Naive B cell (primary cell): Measurements from ENCODE around the gene PTPRG. TPM values are rescaled to one million over a fixed set of nuclear protein-coding genes. Genes with fewer than 3 reads are reported as not detected.
"Not testable (repeated sequence)": the region's sequence is repeated elsewhere in the genome, so short reads cannot be mapped to it uniquely, and the experiment has no call there.

ENCODE experiments used
- ATAC-seq, 2 donors: fragments of 150-1000 bp; cut with Tn5 transposase; 2 replicates each; pipeline ENCODE4 v1.10.0; 2021; ENCODE audit warnings: low read depth in 2 of 2, mild to moderate bottlenecking in 2 of 2, moderate library complexity in 2 of 2
- DNase-seq: peaks from one replicate; pipeline ENCODE4 v3.0.0; 2022
- H3K27ac Mint-ChIP-seq, 6 donors: one replicate each; pipeline ENCODE4 v1.8.0; 2020 to 2022; ENCODE audit warnings: mild to moderate bottlenecking in 6 of 6, mixed read lengths in 6 of 6, moderate library complexity in 5 of 6, inconsistent platforms in 2 of 6
- H3K27me3 Mint-ChIP-seq, 3 donors: one replicate each; pipeline ENCODE4 v1.8.0; 2021 to 2022; ENCODE audit warnings: mixed read lengths in 3 of 3, mild to moderate bottlenecking in 1 of 3
- H3K36me3 Mint-ChIP-seq, 2 donors: one replicate each; pipeline ENCODE4 v1.8.0; 2020 to 2022; ENCODE audit warnings: mixed read lengths in 2 of 2, inconsistent platforms in 1 of 2, mild to moderate bottlenecking in 1 of 2
- H3K4me1 Mint-ChIP-seq, 3 donors: one replicate each; pipeline ENCODE4 v1.8.0; 2020 to 2022; ENCODE audit warnings: mixed read lengths in 3 of 3, inconsistent platforms in 1 of 3, mild to moderate bottlenecking in 1 of 3, moderate library complexity in 1 of 3
- H3K4me3 Mint-ChIP-seq, 8 donors: one replicate each; pipeline ENCODE4 v1.8.0; 2020 to 2022; ENCODE audit warnings: mild to moderate bottlenecking in 8 of 8, mixed read lengths in 8 of 8, moderate library complexity in 8 of 8, inconsistent platforms in 2 of 8
- H3K9me3 Mint-ChIP-seq, 7 donors: one replicate each; pipeline ENCODE4 v1.8.0; 2020 to 2022; ENCODE audit warnings: mixed read lengths in 7 of 7, mild to moderate bottlenecking in 5 of 7, inconsistent platforms in 2 of 7, moderate library complexity in 1 of 7
- polyA plus RNA-seq, 6 donors: library from polyadenylated mRNA; unstranded; fragments of 300-500 nt; fragmentation: Illumina TruSeq; gene quantifications; one replicate each; pipeline ENCODE4 v1.2.3, GENCODE V29; 2021; ENCODE audit warnings: low read depth in 6 of 6

PTPRG gene
- polyA plus RNA-seq, 6 donors from 2014 or later, result 0.05 to 0.20 (median 0.10) TPM; not detected in 1

GRCh38 chr3:61683549-61684236 is 122.3 kb downstream of the PTPRG start:
- ATAC-seq, result no peak
- H3K9me3 Mint-ChIP-seq, result peaks cover 0 to 8% (median 2%) of the 10 kb centered on the region in 7 donors

DNA sequence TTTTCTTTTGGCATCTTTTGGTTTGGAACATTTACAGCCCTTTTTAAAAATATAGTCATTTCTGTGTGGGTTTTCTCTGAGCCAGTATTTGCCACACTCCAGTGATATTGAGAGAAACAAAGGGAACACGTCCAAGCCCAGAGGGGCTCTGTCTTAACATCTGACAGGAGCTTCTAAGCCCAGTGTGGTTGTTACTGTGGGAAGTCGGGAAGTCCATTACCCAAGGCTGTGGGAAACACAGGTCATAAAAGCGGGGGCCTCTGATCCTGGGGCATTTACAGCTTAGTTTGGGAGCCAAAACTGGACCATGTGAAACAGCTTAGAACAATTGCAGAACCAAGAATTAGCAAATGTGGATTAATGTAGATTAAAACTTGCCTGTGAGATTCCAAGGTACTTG is 123.0 kb downstream of the PTPRG start:
- H3K27ac Mint-ChIP-seq, result no peak overlapping the region
- no peak for DNase-seq
- H3K27me3 Mint-ChIP-seq, result no peaks in the 10 kb centered on the region
- ATAC-seq, result no peak
- no peaks in the 10 kb centered on the region for H3K4me1 Mint-ChIP-seq
- peaks cover 0 to 8% (median 2%) of the 10 kb centered on the region in 7 donors for H3K9me3 Mint-ChIP-seq
- no peaks in the 10 kb centered on the region for H3K36me3 Mint-ChIP-seq
- H3K4me3 Mint-ChIP-seq, result no peak overlapping the region

More at GRCh38 chr3:61683549-61684236, 122.3 kb downstream of the PTPRG start:
- Mint-ChIP-seq H3K27me3 (no peaks in the 10 kb centered on the region), H3K4me3 (no peak overlapping the region), H3K27ac (no peak overlapping the region), H3K4me1 (no peaks in the 10 kb centered on the region), H3K36me3 (no peaks in the 10 kb centered on the region)
- DNase-seq, result no peak

DNA sequence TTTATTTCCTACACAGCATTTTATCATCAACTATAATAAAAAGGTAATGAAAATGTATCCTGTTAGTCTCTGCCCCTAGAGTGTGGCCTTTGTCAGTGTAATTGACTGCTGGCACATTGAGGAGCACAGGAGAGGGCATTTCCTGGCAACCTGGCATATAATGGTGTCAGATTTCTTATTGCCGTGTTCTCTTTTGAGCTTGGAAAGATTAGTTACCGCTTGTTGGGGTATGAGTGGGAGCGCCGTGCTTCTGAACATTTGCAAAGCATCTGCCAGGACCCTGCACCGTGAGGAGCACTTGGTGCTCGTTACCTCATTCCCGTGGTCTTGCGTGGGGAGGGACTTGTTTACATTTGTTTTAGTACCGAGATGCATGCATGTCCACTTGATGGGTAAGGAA is 124.4 kb downstream of the PTPRG start:
- Mint-ChIP-seq H3K9me3 (peaks cover 0 to 8% (median 0%) of the 10 kb centered on the region in 7 donors), H3K36me3 (no peaks in the 10 kb centered on the region), H3K27ac (no peak overlapping the region), H3K4me1 (no peaks in the 10 kb centered on the region), H3K4me3 (no peak overlapping the region), H3K27me3 (no peaks in the 10 kb centered on the region)
- DNase-seq (no peak), ATAC-seq (no peak)

GRCh38 chr3:61686228-61686648 is 124.9 kb downstream of the PTPRG start:
- H3K4me3 Mint-ChIP-seq, result no peak overlapping the region
- no peak for DNase-seq
- ATAC-seq, result no peak

GRCh38 chr3:61687206-61687605 is 125.8 kb downstream of the PTPRG start:
- Mint-ChIP-seq H3K27me3 (no peaks in the 10 kb centered on the region), H3K9me3 (peaks cover 0 to 8% (median 0%) of the 10 kb centered on the region in 7 donors), H3K27ac (no peak overlapping the region), H3K36me3 (no peaks in the 10 kb centered on the region), H3K4me3 (no peak overlapping the region), H3K4me1 (no peaks in the 10 kb centered on the region)
- DNase-seq (no peak), ATAC-seq (no peak)

More at GRCh38 chr3:61686228-61686648, 124.9 kb downstream of the PTPRG start:
- peaks cover 0 to 8% (median 0%) of the 10 kb centered on the region in 7 donors for H3K9me3 Mint-ChIP-seq
- no peaks in the 10 kb centered on the region for H3K36me3 Mint-ChIP-seq
- H3K27ac Mint-ChIP-seq, result no peak overlapping the region
- H3K27me3 Mint-ChIP-seq, result no peaks in the 10 kb centered on the region
- H3K4me1 Mint-ChIP-seq, result no peaks in the 10 kb centered on the region

- Mint-ChIP-seq H3K4me3 (no peak overlapping the region), H3K4me1 (no peaks in the 10 kb centered on the region), H3K27ac (no peak overlapping the region), H3K36me3 (no peaks in the 10 kb centered on the region), H3K27me3 (no peaks in the 10 kb centered on the region), H3K9me3 (peaks cover 0 to 8% (median 0%) of the 10 kb centered on the region in 7 donors)
- no peak for DNase-seq
- ATAC-seq, result no peak
These were observed 126.4 kb downstream of the PTPRG start for GRCh38 chr3:61687663-61688306.

DNA sequence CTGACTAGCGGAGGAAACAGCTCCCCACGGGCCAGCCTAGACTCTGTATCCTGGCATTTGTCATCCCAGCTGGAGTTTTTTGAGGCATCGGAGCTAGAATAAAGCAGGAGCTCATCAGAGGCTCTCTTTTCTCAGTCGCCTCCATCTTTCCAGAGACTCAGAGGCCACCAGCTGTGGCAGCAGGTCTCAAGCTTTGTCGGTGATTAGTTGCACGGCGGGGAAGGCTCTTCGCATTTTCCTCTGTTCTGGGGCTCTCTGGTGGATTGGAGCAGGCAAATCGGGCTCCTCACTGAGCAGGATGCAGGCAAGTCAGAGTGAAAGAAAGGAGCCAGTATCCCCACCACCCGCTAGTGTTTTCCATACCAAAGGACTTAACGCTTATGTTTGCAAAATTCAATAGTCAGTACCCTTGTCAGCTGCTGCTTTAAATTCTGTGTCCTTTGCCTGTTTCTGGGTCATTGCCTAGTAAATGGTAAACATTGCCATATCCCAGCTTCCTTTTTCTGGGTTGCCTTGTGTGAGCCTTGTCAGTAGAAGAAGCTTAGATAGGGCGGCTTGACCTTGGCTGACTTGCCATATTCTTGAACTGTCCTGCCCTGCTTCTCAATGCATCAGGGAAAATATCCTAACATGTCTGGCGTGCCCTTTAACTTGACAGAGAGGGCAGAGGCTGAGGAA is 127.1 kb downstream of the PTPRG start:
- Mint-ChIP-seq H3K4me3 (no peak overlapping the region), H3K9me3 (peaks cover 0 to 8% (median under 1%) of the 10 kb centered on the region in 7 donors), H3K27me3 (no peaks in the 10 kb centered on the region), H3K36me3 (no peaks in the 10 kb centered on the region), H3K27ac (peak overlapping the region in 1 of 6 donors; percentile 49), H3K4me1 (no peaks in the 10 kb centered on the region)
- ATAC-seq (no peak), DNase-seq (no peak)

DNA sequence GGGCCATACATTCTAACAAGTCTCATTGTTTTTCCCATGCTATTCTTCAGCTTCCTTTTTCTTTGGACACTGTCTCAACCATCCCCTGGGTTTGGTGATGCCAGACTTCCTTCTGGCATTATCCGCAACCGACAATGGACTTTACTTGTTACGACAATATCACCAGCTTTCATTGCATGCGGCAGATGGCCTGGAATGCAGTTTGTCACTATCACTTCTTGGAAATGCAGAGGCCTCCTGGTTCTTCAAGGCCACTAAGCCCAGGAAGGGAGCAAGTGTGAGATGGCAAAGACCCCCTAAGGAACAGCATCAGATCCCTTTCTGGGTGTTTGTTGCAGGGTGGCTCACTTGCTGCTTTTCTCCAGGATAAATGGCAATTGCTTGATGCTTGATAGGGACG is 128.6 kb downstream of the PTPRG start:
- Mint-ChIP-seq H3K4me3 (no peak overlapping the region), H3K9me3 (peaks cover 0 to 6% (median 2%) of the 10 kb centered on the region in 7 donors)
- no peak for ATAC-seq

DNA sequence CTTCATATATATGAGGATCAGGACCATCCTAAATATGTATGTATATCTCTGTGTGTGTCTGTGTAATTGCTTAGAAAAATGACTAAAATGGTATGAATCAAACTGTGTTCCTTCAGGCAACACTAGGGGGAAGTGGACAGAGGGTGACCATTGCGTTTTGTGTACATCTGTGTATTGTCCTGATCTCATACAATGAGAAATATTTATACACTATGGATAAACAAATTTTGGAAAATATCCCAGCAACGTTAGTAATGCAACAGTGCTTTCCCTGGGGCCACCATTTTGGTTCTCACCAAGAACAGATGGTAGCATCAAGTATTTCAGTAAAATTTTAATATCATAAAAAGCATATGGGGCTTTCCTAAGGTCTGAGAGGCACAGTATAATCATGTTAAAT is 130.1 kb downstream of the PTPRG start:
- ATAC-seq, result no peak
- Mint-ChIP-seq H3K4me3 (no peak overlapping the region), H3K27ac (no peak overlapping the region), H3K4me1 (no peaks in the 10 kb centered on the region), H3K9me3 (peaks cover 0 to 4% (median 2%) of the 10 kb centered on the region in 7 donors), H3K27me3 (no peaks in the 10 kb centered on the region), H3K36me3 (no peaks in the 10 kb centered on the region)
- DNase-seq, result no peak

More for the DNA sequence above, 128.6 kb downstream of the PTPRG start:
- no peaks in the 10 kb centered on the region for H3K36me3 Mint-ChIP-seq
- no peaks in the 10 kb centered on the region for H3K27me3 Mint-ChIP-seq
- no peak for DNase-seq
- no peaks in the 10 kb centered on the region for H3K4me1 Mint-ChIP-seq
- no peak overlapping the region for H3K27ac Mint-ChIP-seq

GRCh38 chr3:61697301-61697700 is 135.9 kb downstream of the PTPRG start:
- no peak overlapping the region for H3K4me3 Mint-ChIP-seq
- ATAC-seq (no peak), DNase-seq (no peak)
- H3K36me3 Mint-ChIP-seq, result no peaks in the 10 kb centered on the region
- H3K27me3 Mint-ChIP-seq, result no peaks in the 10 kb centered on the region
- peaks cover 0 to 4% (median 3%) of the 10 kb centered on the region in 7 donors for H3K9me3 Mint-ChIP-seq
- H3K27ac Mint-ChIP-seq, result no peak overlapping the region
- no peaks in the 10 kb centered on the region for H3K4me1 Mint-ChIP-seq

DNA sequence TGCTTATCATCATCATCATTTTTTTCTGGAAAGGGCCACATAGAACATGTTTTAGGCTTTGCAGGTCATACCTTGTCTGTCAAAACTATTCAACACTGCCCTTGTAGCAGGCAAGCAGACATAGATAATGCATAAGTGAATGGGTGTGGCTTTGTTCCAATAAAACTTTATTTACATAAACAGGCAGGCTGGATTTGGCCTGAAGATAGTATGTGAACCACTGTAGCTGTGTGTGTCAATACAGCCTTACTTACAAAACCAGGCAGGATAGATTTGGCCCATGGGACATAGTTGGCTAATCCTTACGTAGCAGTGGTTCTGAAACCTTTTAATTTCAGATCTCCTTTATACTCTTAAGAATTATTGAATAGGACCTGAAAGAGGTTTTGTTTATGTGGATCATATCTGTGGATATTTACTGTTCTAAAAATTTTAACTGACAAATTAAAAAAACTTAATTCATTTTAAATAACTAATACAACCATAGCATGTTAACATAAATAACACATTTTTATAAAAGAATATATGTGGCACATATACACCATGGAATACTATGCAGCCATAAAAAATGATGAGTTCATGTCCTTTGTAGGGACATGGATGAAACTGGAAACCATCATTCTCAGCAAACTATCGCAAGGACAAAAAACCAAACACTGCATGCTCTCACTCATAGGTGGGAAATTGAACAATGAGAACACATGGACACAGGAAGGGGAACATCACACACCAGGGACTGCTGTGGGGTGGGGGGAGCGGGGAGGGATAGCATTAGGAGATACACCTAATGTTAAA is 137.1 kb downstream of the PTPRG start:
- not testable (repeated sequence) for H3K36me3 Mint-ChIP-seq, H3K4me1 Mint-ChIP-seq, H3K27me3 Mint-ChIP-seq, H3K4me3 Mint-ChIP-seq, H3K27ac Mint-ChIP-seq, ATAC-seq, H3K9me3 Mint-ChIP-seq, DNase-seq

DNA sequence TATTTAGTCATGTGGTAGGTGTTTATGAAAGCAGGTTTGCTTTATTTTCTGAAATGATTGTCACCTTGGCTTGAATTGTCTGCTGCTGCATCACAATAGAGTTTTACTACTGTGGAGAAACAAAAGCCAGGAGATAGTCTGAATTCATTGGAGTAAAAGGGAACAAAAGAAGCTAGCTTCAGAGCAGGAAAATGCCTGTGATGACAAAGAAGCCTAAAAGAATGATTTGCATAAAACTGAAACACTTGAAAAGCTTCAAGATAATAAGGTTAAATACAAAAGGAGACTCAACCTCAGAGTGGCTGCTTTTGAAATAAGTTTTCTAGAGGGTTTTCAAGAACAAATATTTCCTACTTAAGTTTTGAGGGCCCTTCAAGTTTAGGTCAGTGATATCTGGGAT is 138.3 kb downstream of the PTPRG start:
- H3K9me3 Mint-ChIP-seq, result peaks cover 0 to 2% (median 0%) of the 10 kb centered on the region in 7 donors
- ATAC-seq, result no peak
- no peaks in the 10 kb centered on the region for H3K4me1 Mint-ChIP-seq
- H3K36me3 Mint-ChIP-seq, result no peaks in the 10 kb centered on the region
- no peak for DNase-seq
- no peaks in the 10 kb centered on the region for H3K27me3 Mint-ChIP-seq
- H3K4me3 Mint-ChIP-seq, result no peak overlapping the region
- no peak overlapping the region for H3K27ac Mint-ChIP-seq

GRCh38 chr3:61701011-61701410 is 139.6 kb downstream of the PTPRG start:
- Mint-ChIP-seq H3K4me3 (no peak overlapping the region), H3K9me3 (peaks cover 0 to 2% (median 0%) of the 10 kb centered on the region in 7 donors), H3K27ac (no peak overlapping the region), H3K4me1 (no peaks in the 10 kb centered on the region), H3K36me3 (no peaks in the 10 kb centered on the region), H3K27me3 (no peaks in the 10 kb centered on the region)
- DNase-seq, result no peak
- ATAC-seq, result no peak
